ENCODE measurements around the gene TNNT1. TPM values are rescaled to one million over a fixed set of nuclear protein-coding genes. Genes with fewer than 3 reads are reported as not detected.

Gene TNNT1
- total RNA-seq, 6 donors from 2014 or later = 1.3 to 31.2 (median 2.4) TPM; not detected in 1

Small RNAs within 50 kb of the gene (small RNA-seq; reads per million reads assigned to genes)
- gene MIR7975 (0 reads per million in 4 donors), gene RF01210 (0 reads per million in 4 donors)

Other genes with a start within 250 kb of the TNNT1 start
- gene NCR1, start 243.1 kb downstream of the TNNT1 start, total RNA-seq = 1 to 10 TPM in 5 of 6 donors, under 1 TPM in 1; 0.89 to 4.2 (median 2.2) TPM
- under 1 TPM in 1 of 6 donors, not detected in 5; 0.07 TPM for gene NLRP7, start 201.7 kb downstream of the TNNT1 start, total RNA-seq
- gene NLRP2, start 182.8 kb downstream of the TNNT1 start, total RNA-seq = 10 to 100 TPM; 10.8 to 23.5 (median 18.8) TPM
- gene GP6, start 110.9 kb downstream of the TNNT1 start, total RNA-seq = 1 to 10 TPM in 2 of 6 donors, under 1 TPM in 3, not detected in 1; 0.26 to 6.3 (median 0.98) TPM
- 10 to 100 TPM; 24.0 to 72.3 (median 28.1) TPM for gene RDH13, start 86.1 kb downstream of the TNNT1 start, total RNA-seq
- gene EPS8L1, start 73.3 kb downstream of the TNNT1 start, total RNA-seq = 10 to 100 TPM; 30.2 to 55.7 (median 43.3) TPM
- 100 to 1,000 TPM in 5 of 6 donors, 10 to 100 TPM in 1; 99.6 to 369 (median 158) TPM for gene PPP1R12C, start 31.6 kb downstream of the TNNT1 start, total RNA-seq
- 10 to 100 TPM in 2 of 6 donors, 1 to 10 TPM in 4; 1.0 to 14.6 (median 5.9) TPM for gene TNNI3, start 8.5 kb upstream of the TNNT1 start, total RNA-seq
- 10 to 100 TPM in 4 of 6 donors, 1 to 10 TPM in 2; 4.2 to 27.4 (median 18.3) TPM for gene DNAAF3, start 17.4 kb upstream of the TNNT1 start, total RNA-seq
- gene SYT5, start 31.1 kb upstream of the TNNT1 start, total RNA-seq = under 1 TPM in 2 of 6 donors, not detected in 4; 0.11 to 0.91 TPM
- gene PTPRH, start 60.3 kb upstream of the TNNT1 start, total RNA-seq = 1 to 10 TPM in 1 of 6 donors, under 1 TPM in 4, not detected in 1; 0.30 to 3.1 (median 0.67) TPM
- 10 to 100 TPM in 1 of 6 donors, 1 to 10 TPM in 5; 2.0 to 10.5 (median 4.8) TPM for gene TMEM86B, start 79.6 kb upstream of the TNNT1 start, total RNA-seq
- 100 to 1,000 TPM in 1 of 6 donors, 10 to 100 TPM in 5; 49.0 to 104 (median 76.7) TPM for gene PPP6R1, start 109.8 kb upstream of the TNNT1 start, total RNA-seq
- 10 to 100 TPM; 21.0 to 34.6 (median 30.1) TPM for gene HSPBP1, start 130.9 kb upstream of the TNNT1 start, total RNA-seq
- 1 to 10 TPM in 5 of 6 donors, not detected in 1; 1.0 to 2.7 (median 1.1) TPM for gene BRSK1, start 134.8 kb upstream of the TNNT1 start, total RNA-seq
- 10 to 100 TPM in 5 of 6 donors, 1 to 10 TPM in 1; 8.2 to 67.7 (median 29.7) TPM for gene TMEM150B, start 176.1 kb upstream of the TNNT1 start, total RNA-seq
- gene KMT5C, start 190.7 kb upstream of the TNNT1 start, total RNA-seq = 100 to 1,000 TPM in 1 of 6 donors, 10 to 100 TPM in 4, 1 to 10 TPM in 1; 9.1 to 111 (median 15.6) TPM
- under 1 TPM in 1 of 6 donors, not detected in 5; 0.20 TPM for gene COX6B2, start 205.5 kb upstream of the TNNT1 start, total RNA-seq
- gene GARIN5B, start 214.1 kb upstream of the TNNT1 start, total RNA-seq = not detected
- gene IL11, start 221.3 kb upstream of the TNNT1 start, total RNA-seq = under 1 TPM in 2 of 6 donors, not detected in 4; 0.20 to 0.34 TPM
- gene TMEM190, start 227.6 kb upstream of the TNNT1 start, total RNA-seq = 10 to 100 TPM in 4 of 6 donors, 1 to 10 TPM in 1, under 1 TPM in 1; 0.92 to 48.6 (median 20.9) TPM
- 10 to 100 TPM; 22.0 to 54.6 (median 36.0) TPM for gene TMEM238, start 235.1 kb upstream of the TNNT1 start, total RNA-seq
- 1,000 to 10,000 TPM in 2 of 6 donors, 100 to 1,000 TPM in 4; 308 to 1,892 (median 534) TPM for gene RPL28, start 236.7 kb upstream of the TNNT1 start, total RNA-seq

Measured in upper lobe of left lung (tissue), 6 donors.